Caco-2 (cell line): ENCODE data around the gene GNAO1. TPM values are rescaled to one million over a fixed set of nuclear protein-coding genes. Genes with fewer than 3 reads are reported as not detected.
A peak's percentile ranks its signal among the peaks of the same experiment; 100 is the strongest.

Experiments
- BruUV-seq: library from RNA; stranded (reverse); fragments of 400-500 nt; replicated peaks from 2 replicates; lab custom pipeline; 2021; lab: Mats Ljungman, UMichigan
- CTCF ChIA-PET: fragments of 300-600 bp; sonication (Branson Sonifier 250); formaldehyde crosslinking; loops from one replicate; lab custom pipeline; 2022; ENCODE audit warnings: antibody characterized with exemption; lab: Charles Lee
- POLR2A ChIA-PET: fragments of 300-600 bp; sonication (Branson Sonifier 250); formaldehyde crosslinking; loops from one replicate; lab custom pipeline; 2022; ENCODE audit warnings: antibody characterized with exemption; lab: Charles Lee
- DNase-seq, 2 experiments: peaks; one replicate each; pipeline versions ENCODE4 v3.0.0 to v3.0.0-alpha.2; 2020 to 2022
- H3K27me3 ChIP-seq: replicated peaks from 2 replicates; pipeline ENCODE4 v1.6.0; 2011; ENCODE audit warnings: low read length; ENCODE audit not compliant: control insufficient read depth, insufficient read depth
- H3K36me3 ChIP-seq: 2 replicates; pipeline ENCODE4 v1.5.1; 2011; ENCODE audit warnings: low read length; ENCODE audit not compliant: control insufficient read depth, insufficient read depth
- H3K4me1 ChIP-seq: fragments of 250-450 bp; sonication (Bioruptor Pico); 2 replicates; pipeline ENCODE4 v1.5.1; 2020; ENCODE audit warnings: mild to moderate bottlenecking
- H3K4me3 ChIP-seq: 2 replicates; pipeline ENCODE4 v1.5.1; 2011; ENCODE audit warnings: low read depth, mild to moderate bottlenecking, control low read depth, low read length
- H3K9me3 ChIP-seq: fragments of 250-450 bp; sonication (Bioruptor Pico); 2 replicates; pipeline ENCODE4 v1.5.1; 2020; ENCODE audit warnings: mild to moderate bottlenecking, moderate library complexity
- H3K27ac Mint-ChIP-seq: one replicate; pipeline ENCODE4 v1.8.0; 2022; ENCODE audit warnings: mixed read lengths; ENCODE audit not compliant: unreplicated experiment
- H3K27me3 Mint-ChIP-seq: one replicate; pipeline ENCODE4 v1.8.0; 2022; ENCODE audit warnings: mixed read lengths; ENCODE audit not compliant: insufficient read depth, unreplicated experiment
- H3K36me3 Mint-ChIP-seq: one replicate; pipeline ENCODE4 v1.8.0; 2022; ENCODE audit warnings: mild to moderate bottlenecking, mixed read lengths; ENCODE audit not compliant: insufficient read depth, unreplicated experiment
- H3K4me1 Mint-ChIP-seq: one replicate; pipeline ENCODE4 v1.8.0; 2022; ENCODE audit warnings: low read depth, mixed read lengths; ENCODE audit not compliant: unreplicated experiment
- H3K4me3 Mint-ChIP-seq: one replicate; pipeline ENCODE4 v1.8.0; 2022; ENCODE audit warnings: mild to moderate bottlenecking, moderate library complexity, mixed read lengths; ENCODE audit not compliant: unreplicated experiment
- H3K9me3 Mint-ChIP-seq: one replicate; pipeline ENCODE4 v1.8.0; 2022; ENCODE audit warnings: mixed read lengths; ENCODE audit not compliant: unreplicated experiment
- intact Hi-C: fragments of 100-400 bp; cut with micrococcal nuclease; formaldehyde crosslinking; loops from one replicate; pipeline ENCODE4 v1.10.0; 2022; ENCODE audit not compliant: unreplicated experiment
- total RNA-seq: library from RNA; stranded (reverse); gene quantifications from 2 replicates; pipeline ENCODE4 v1.2.3, GENCODE V29; 2022
- TF ChIP-seq, protein P1 (sequence below), 2 experiments: fragments of 200-600 bp in 1 of 2; IDR thresholded peaks; 1 replicate in 1 of 2; 2 replicates in 1 of 2; pipeline versions ENCODE4 v1.5.1 to v1.8.0; 2011 to 2022; ENCODE audit warnings: antibody characterized with exemption in 1 of 2, control low read depth in 1 of 2, inconsistent platforms in 1 of 2, low read depth in 1 of 2, low read length in 1 of 2, mild to moderate bottlenecking in 1 of 2, moderate library complexity in 1 of 2; ENCODE audit not compliant: insufficient read depth in 1 of 2, severe bottlenecking in 1 of 2, unreplicated experiment in 1 of 2

The GNAO1 gene
- total RNA-seq, 1 experiment from 2014 or later, result 3.2 TPM

DNA sequence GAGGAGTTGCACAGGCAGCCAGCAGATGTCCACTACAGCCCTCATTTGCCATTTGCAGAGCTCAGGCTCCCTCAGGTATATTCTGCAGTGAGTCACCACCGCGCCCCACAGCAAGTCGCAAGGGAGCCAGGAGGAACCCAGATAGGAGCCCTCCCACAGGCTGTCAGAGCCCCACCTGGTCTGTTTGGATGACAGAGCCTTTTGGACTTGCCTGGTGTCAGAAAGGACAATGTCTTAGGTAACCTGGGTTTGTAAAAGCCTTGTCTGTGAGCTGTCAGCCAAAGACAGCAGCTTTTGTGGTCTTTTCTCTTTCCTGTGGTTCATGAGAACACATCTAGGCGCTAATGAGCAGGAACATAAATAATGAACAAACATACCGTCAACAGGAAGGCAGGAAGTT lies 70.9 kb downstream of the GNAO1 start:
- H3K36me3 Mint-ChIP-seq, result no peaks in the 10 kb centered on the region
- CTCF ChIA-PET, result interaction anchor here (0.6 kb wide), 1 partner anchor 44 kb away, joined by 3 read pairs; no protein-coding TSS in a partner anchor
- peaks cover 26% of the 10 kb centered on the region for H3K4me1 Mint-ChIP-seq
- Histone ChIP-seq H3K9me3 (no peaks in the 10 kb centered on the region), H3K36me3 (no peaks in the 10 kb centered on the region), H3K4me3 (no peak overlapping the region), H3K27me3 (no peaks in the 10 kb centered on the region), H3K4me1 (peaks cover 19% of the 10 kb centered on the region)
- H3K27ac Mint-ChIP-seq, result no peak overlapping the region
- no peaks in the 10 kb centered on the region for H3K9me3 Mint-ChIP-seq
- intact Hi-C loops, result loop anchor here (5.0 kb wide), 1 partner anchor 65 kb away; no protein-coding TSS in a partner anchor
- H3K27me3 Mint-ChIP-seq, result no peaks in the 10 kb centered on the region
- peak; percentile 43 to 60 for DNase-seq
- TF ChIP-seq, protein P1, sequence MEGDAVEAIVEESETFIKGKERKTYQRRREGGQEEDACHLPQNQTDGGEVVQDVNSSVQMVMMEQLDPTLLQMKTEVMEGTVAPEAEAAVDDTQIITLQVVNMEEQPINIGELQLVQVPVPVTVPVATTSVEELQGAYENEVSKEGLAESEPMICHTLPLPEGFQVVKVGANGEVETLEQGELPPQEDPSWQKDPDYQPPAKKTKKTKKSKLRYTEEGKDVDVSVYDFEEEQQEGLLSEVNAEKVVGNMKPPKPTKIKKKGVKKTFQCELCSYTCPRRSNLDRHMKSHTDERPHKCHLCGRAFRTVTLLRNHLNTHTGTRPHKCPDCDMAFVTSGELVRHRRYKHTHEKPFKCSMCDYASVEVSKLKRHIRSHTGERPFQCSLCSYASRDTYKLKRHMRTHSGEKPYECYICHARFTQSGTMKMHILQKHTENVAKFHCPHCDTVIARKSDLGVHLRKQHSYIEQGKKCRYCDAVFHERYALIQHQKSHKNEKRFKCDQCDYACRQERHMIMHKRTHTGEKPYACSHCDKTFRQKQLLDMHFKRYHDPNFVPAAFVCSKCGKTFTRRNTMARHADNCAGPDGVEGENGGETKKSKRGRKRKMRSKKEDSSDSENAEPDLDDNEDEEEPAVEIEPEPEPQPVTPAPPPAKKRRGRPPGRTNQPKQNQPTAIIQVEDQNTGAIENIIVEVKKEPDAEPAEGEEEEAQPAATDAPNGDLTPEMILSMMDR (IDR thresholded peaks at IDR 0.05; ENCODE audit: insufficient read depth in 1 of 2, low read depth in 1 of 2, low read length in 1 of 2, severe bottlenecking in 1 of 2, unreplicated experiment in 1 of 2), result no peak
- H3K4me3 Mint-ChIP-seq, result no peak overlapping the region
- BruUV-seq, result no TSS peak
- POLR2A ChIA-PET, result no interaction called here

DNA sequence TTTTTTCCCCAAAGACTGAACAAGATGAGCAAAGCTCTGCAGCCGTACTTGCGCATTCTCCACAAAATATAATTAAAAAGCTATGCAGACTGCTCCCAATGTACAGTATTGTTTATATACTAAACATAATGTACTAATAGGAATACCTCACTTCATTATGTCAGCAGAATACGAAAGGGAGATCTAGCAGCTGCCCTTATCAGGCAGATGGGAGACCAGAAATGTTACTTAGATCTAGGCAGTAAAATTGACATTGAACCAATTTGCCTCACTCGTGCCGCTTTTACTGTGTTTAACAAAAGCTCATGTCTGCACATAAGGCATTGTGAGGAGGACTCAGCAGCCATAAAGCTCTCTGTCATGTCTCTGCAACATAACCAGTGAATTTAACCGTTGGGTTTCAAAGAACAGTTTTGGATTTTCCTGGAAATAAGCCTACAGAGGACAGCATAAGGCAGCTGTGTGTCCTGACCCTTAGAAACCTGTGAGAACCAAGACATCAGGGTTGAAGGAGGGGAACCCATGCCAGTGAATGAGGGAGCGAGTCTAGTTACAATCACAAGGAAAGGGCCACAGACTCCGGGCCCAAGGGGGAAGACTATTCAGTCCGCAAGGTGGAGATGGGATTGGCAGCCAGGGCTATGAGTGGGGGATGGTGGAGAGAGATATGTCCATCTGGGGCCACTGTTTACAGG lies 71.4 kb downstream of the GNAO1 start:
- CTCF ChIA-PET, result interaction anchor here (0.6 kb wide), 1 partner anchor 44 kb away, joined by 3 read pairs; no protein-coding TSS in a partner anchor
- BruUV-seq, result no TSS peak
- H3K27ac Mint-ChIP-seq, result no peak overlapping the region

More for the DNA sequence above, 71.4 kb downstream of the GNAO1 start:
- no peak overlapping the region for H3K4me3 Mint-ChIP-seq
- DNase-seq, result no peak
- H3K4me1 ChIP-seq, result peaks cover 19% of the 10 kb centered on the region
- POLR2A ChIA-PET, result no interaction called here
- intact Hi-C loops, result loop anchor here (5.0 kb wide), 1 partner anchor 65 kb away; no protein-coding TSS in a partner anchor
- H3K9me3 Mint-ChIP-seq, result no peaks in the 10 kb centered on the region
- H3K27me3 ChIP-seq, result no peaks in the 10 kb centered on the region
- H3K9me3 ChIP-seq, result no peaks in the 10 kb centered on the region
- peaks cover 26% of the 10 kb centered on the region for H3K4me1 Mint-ChIP-seq
- no peaks in the 10 kb centered on the region for H3K36me3 Mint-ChIP-seq
- TF ChIP-seq, protein P1 (IDR thresholded peaks at IDR 0.05; ENCODE audit: insufficient read depth in 1 of 2, low read depth in 1 of 2, low read length in 1 of 2, severe bottlenecking in 1 of 2, unreplicated experiment in 1 of 2), result no peak
- H3K27me3 Mint-ChIP-seq, result no peaks in the 10 kb centered on the region
- no peak overlapping the region for H3K4me3 ChIP-seq
- H3K36me3 ChIP-seq, result no peaks in the 10 kb centered on the region
